ENCODE measurements around the gene WBP2. TPM values are rescaled to one million over a fixed set of nuclear protein-coding genes. Genes with fewer than 3 reads are reported as not detected.

The WBP2 gene
- total RNA-seq, 6 experiments from 2014 or later: 51.4 to 65.5 (median 59.3) TPM

DNA sequence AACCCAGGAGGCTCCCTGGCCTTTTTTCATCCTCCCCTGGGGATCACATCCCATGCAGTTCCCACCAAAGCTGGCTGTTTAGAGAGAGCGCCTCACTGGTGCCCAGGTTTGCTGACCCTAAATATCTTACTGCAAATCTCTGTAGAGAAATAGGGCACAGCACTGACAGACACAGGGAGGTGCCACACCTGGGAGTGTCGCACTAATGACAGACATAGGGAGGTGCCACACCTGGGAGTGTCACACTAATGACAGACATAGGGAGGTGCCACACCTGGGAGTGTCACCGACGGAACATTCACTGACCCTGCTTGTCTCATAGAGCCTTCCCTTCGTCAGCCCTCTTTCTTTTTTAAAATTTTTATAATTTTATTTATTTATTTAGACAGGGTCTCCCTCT lies 44.9 kb downstream of the WBP2 start:
- Mint-ChIP-seq H3K27ac (no peak overlapping the region), H3K27me3 (ENCODE audit: insufficient read depth) (peaks cover 2% of the 10 kb centered on the region), H3K9me3 (no peaks in the 10 kb centered on the region), H3K4me3 (no peak overlapping the region), H3K36me3 (ENCODE audit: low read depth) (no peaks in the 10 kb centered on the region), H3K4me1 (ENCODE audit: low read depth) (peaks cover 10% of the 10 kb centered on the region)
- no peak for TF ChIP-seq CTCF (IDR thresholded peaks at IDR 0.05)
- no peak for DNase-seq

GRCh38 chr17:75809631-75810111 lies 45.5 kb downstream of the WBP2 start:
- Mint-ChIP-seq H3K4me3 (no peak overlapping the region), H3K27me3 (ENCODE audit: insufficient read depth) (peaks cover 2% of the 10 kb centered on the region), H3K9me3 (no peaks in the 10 kb centered on the region), H3K36me3 (ENCODE audit: low read depth) (no peaks in the 10 kb centered on the region), H3K27ac (no peak overlapping the region), H3K4me1 (ENCODE audit: low read depth) (peaks cover 5% of the 10 kb centered on the region)
- TF ChIP-seq CTCF (IDR thresholded peaks at IDR 0.05): no peak
- no peak for DNase-seq

DNA sequence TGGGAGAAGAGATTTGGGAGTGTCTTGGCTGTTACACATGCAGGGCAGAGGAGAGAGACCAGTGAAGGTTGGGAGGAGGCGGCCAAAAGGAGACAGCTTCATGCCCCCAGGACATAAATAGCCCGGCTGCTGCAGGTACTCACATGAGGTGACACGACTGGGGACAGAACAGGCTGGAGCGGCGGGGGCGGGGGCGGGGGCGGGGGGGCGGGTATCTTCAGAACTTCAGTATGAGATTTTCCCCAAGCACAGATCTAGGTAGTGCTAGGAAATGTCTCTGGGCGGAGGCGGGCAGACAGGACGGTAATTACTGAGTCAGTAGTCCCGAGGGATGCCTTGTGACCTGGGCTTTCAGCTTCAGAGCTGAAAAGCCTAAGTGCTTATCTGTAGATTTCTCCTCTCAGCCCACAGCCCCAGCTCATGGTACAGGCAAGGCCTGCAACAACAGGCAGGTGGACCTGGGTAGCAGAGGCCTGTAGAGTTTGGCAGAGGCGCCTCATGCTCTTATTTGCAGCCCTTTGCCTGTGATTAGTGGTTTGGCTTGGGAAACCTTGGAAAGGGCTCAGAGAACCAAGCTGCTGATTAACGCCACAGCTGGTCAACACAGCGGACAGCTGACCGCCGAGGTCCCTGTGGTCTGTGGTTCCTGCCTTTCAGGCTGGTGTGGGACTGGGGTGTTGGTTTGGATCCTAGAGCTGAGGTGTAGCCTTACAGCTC lies 46.1 kb downstream of the WBP2 start:
- Mint-ChIP-seq H3K9me3 (no peaks in the 10 kb centered on the region), H3K27ac (no peak overlapping the region), H3K36me3 (ENCODE audit: low read depth) (no peaks in the 10 kb centered on the region), H3K4me1 (ENCODE audit: low read depth) (no peaks in the 10 kb centered on the region; the same call in 1 of the 2 replicates), H3K27me3 (ENCODE audit: insufficient read depth) (peaks cover 2% of the 10 kb centered on the region), H3K4me3 (no peak overlapping the region)
- no peak for TF ChIP-seq CTCF (IDR thresholded peaks at IDR 0.05)
- DNase-seq: no peak

DNA sequence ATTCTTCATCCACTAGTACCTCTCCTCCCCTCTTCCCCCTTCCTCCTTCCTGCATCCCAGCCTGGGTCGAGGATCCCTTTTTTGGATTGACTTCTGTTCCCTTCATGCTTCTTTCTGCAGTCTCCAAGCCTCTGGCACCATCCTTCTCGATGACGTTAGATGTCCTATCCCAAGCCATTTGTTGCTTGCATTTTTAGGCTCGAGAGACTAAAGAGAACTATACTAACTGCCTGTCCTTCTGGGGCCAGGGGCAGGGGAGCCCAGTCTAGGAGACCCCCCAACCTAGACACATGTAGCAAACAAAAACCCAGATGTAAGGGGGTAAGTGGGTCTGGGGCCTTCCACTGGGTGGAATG lies 46.6 kb downstream of the WBP2 start:
- Mint-ChIP-seq H3K36me3 (ENCODE audit: low read depth) (no peaks in the 10 kb centered on the region), H3K4me1 (ENCODE audit: low read depth) (no peaks in the 10 kb centered on the region), H3K4me3 (no peak overlapping the region), H3K27me3 (ENCODE audit: insufficient read depth) (peaks cover 2% of the 10 kb centered on the region), H3K9me3 (no peaks in the 10 kb centered on the region), H3K27ac (no peak overlapping the region)
- no peak for DNase-seq
- no peak for TF ChIP-seq CTCF (IDR thresholded peaks at IDR 0.05)

DNA sequence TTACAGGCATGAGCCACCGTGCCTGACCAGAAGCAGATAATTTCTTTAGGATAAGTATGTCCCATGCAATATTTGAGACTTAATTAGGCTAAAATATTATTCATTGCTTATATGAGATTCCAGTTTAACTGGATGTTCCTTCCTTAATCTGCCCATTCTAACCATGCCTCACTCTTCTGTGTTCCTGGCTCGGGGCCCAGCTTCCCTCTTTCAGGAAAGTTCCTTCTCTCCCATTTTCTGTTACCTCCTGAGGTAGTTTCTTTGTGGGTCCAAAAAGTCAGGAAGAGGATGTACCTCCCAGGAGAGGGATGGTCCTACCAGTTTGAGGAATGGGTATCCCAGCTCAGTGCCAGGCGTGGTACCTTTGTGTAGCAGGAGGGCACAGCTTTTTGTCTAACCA lies 47.3 kb downstream of the WBP2 start:
- no peaks in the 10 kb centered on the region for H3K9me3 Mint-ChIP-seq
- H3K4me1 Mint-ChIP-seq (ENCODE audit: low read depth): no peaks in the 10 kb centered on the region
- H3K27ac Mint-ChIP-seq: no peak overlapping the region
- no peak overlapping the region for H3K4me3 Mint-ChIP-seq
- no peaks in the 10 kb centered on the region for H3K36me3 Mint-ChIP-seq (ENCODE audit: low read depth)
- peaks cover 2% of the 10 kb centered on the region for H3K27me3 Mint-ChIP-seq (ENCODE audit: insufficient read depth)
- TF ChIP-seq CTCF (IDR thresholded peaks at IDR 0.05): no peak
- DNase-seq: no peak
